Activated naive CD4-positive, alpha-beta T cell treated with anti-CD3 and anti-CD28 coated beads, Interleukin-2, amount 50 U/mL, for 16 hours (primary cell): ENCODE data around the gene IL22RA1.
A peak's percentile ranks its signal among the peaks of the same experiment; 100 is the strongest.

Source experiments
- DNase-seq: peaks from one replicate; pipeline ENCODE4 v3.0.0-alpha.2; 2020

Gene IL22RA1

DNA sequence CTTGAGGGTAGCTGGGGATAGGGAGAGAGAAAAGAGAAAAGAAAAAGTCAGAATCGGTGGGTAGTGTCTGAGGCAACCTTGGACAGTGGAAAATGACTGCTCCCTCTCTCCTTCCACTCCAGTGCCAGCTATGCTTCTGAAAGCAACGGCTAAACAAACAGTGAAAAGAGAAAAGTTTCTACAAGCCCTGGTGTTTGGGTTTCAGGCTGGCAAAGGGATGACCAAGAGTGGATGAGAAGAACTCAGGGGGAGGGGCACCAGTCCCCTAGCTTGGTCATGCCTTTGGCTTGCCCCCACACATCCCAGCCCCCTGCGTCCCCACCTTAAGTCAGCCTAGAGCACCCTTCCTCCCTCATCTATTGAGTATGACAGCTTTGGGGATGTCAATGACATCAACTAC, 8.6 kb downstream of the IL22RA1 start:
- no peak for DNase-seq

DNA sequence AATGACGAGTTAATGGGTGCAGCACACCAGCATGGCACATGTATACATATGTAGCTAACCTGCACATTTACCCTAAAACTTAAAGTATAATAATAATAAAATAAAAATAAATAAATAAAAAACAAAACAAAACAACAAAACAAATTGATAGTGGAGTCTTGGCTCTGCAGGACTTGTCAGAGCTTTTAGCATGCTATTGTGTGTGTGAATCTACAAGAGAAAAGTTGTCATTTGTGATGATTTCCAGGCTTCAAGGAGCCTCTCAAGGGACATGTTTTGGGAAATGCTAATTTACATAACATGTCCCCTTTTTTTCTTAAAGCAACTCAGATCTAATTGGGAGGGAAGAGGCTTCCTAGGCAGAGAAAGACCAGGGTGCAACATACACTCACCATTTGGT, 9.1 kb downstream of the IL22RA1 start:
- no peak for DNase-seq

DNA sequence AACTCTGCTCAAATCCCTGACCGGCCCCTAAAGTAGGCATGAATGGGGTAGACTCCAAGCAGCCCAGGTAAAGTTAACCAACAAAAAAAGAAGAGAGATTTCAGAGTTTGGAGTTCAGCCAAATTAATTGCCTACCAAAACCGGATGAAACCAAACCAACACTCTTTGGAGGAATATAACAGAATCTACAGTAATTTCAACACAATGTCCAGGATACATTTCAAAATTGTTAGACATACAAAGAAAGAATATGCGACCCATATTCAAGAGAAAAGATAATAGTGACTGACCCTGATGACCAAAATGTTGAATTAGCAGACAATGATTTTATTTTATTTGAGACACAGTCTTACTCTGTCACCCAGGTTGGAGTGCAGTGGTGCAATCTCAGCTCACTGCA, 12.6 kb downstream of the IL22RA1 start:
- no peak for DNase-seq

DNA sequence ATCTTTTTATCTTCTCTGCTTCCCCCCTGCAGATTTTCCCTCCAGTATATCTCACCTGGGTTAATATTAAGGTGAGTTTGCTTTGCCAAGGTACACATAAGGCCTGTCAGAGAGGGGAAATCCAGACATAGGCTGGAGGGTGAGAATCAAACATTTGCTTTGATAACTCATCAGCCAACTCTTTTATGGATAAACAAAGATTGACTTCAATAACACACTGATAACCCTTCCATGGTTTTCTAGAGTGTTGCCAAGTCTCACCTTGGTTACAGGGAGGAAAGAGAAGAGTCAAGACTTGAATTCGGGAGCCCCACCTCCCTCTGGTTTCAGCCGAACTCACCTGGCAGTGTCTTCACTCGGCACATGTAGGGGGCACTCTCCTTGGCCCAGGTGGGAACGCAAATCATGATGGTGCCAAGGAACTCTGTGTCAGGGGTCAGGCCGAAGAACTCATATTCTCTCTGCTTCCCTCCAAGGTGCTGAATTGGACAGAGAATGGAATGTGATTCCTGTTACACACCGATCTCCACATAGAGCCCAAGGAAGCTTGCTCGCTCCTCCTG, 15.1 kb downstream of the IL22RA1 start:
- DNase-seq: no peak

DNA sequence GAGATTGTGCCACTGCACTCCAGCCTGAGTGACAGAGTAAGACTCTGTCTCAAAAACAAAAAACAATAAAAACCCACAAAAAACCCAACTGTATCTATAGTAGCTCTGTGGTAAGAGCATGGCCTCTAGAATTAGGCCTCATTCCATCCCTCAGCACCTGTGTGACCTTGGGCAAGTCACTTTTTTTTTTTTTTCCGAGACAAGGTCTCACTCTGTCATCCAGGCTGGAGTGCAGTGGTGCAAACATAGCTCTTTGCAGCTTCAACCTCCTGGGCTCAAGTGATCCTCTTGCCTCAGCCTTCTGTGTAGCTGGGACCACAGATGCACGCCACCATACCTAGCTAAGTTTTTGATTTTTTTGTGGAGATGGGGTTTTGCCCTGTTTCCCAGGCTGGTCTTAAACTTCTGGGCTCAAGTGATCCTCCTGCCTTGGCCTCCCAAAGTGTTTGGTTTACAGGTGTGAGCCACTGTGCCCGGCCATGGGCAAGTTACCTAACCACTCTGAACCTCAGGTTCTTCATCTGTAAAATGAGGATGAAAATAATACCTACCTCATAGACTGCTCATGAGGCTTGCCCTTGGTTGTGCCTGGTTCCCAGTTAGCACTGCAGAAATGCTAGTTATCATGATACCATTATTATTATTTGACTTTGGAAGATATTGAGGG, 15.7 kb downstream of the IL22RA1 start:
- no peak for DNase-seq

DNA sequence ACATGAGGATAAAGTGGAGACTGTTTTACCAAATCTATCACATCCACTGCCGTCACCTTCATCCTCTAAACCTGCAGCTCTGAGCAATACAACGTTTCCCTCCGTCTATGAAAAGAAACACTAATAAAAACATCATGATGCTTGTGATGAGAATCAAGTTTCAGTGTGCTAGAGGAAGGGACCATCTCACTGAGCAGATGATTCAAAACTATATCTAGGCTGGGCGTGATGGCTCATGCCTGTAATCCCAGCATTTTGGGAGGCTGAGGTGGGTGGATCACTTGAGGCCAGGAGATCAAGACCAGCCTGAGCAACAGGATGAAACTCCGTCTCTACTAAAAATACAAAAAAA, 16.3 kb downstream of the IL22RA1 start:
- no peak for DNase-seq

DNA sequence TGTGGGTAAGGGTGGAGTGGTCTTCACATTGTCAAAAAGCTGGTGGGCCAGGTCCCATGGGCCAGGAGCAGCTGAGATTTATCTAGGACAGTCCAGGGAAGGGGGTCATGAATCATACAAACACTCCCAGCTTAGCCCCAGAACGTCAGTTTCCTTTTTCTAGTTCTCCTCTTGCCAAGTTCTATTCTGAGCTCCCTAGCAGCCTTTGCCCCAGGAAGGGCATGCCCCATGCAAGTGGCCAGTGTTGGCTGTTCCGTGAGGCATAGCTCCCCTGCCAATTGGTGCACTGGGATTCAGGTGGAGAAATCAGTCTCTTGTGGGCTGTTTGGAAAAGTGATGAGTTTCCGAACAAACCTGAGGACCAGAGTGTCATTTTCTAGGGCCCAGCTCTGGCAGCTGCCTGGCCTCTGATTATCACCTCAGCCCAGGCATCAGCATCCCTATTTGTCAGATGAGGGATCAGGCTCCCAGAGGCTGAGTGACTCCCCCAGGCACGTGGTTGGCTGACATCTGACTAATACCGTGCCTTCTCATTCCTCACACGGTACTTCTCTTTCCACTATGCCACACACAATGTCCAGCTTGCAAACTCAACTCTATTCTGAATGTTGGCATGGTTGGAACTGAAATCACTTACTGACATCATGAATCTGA, 16.8 kb downstream of the IL22RA1 start:
- DNase-seq: no peak

DNA sequence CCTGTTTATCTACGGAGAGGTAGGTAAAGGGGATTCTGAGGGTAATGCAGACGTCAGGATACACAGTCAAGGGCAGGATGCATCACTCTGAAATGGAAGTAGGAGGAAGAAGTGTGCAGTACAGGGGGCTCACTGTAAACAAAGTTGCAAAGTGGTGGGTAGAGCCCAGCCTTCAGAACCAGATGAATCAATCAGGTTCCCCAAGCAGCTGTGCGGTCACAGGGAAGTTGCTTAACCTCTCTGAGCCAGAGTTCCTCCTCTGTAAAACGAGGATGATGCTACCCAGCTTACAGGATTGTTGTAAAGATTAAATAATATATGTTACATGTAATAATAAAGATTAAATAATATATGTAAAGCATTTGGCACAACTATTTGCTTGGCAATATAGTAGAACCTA, 17.5 kb downstream of the IL22RA1 start:
- no peak for DNase-seq

DNA sequence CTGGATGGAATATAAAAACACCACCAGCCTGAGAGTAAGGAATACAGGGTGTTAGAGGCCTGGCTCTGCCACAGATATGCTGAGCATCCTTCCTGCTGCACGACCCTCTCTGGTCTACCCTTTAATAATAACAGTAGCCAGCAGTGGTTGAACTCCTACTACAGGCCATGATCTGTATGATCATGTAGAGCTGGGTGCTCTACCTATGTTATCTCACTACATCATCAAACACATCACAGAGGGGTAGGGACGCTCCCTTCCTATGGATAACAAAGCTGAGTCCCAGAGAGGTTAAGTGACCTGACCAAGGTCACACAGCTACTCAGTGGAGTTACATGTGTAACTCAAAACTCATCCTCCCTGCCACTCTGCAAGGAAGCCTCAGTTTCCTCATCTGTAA, 18.0 kb downstream of the IL22RA1 start:
- DNase-seq: no peak

DNA sequence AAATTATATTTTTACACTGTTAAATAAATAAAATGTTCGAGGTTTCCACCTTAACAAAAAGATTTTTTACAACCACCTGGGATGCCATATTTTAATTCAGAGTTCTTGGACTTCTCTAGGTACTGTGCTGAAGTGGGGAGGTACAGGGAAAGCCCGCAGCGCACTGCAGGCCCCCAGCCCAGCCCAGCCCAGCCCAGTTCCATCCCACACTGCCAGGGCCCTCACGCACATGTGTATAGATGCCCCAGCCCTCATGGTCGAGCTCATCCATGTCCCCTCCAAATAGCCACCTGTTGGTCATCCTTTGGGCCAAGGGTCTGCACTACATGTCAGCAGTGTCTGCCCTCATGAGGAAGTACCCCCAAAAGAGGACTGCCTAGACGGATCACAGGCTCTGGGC, 19.3 kb downstream of the IL22RA1 start:
- no peak for DNase-seq

DNA sequence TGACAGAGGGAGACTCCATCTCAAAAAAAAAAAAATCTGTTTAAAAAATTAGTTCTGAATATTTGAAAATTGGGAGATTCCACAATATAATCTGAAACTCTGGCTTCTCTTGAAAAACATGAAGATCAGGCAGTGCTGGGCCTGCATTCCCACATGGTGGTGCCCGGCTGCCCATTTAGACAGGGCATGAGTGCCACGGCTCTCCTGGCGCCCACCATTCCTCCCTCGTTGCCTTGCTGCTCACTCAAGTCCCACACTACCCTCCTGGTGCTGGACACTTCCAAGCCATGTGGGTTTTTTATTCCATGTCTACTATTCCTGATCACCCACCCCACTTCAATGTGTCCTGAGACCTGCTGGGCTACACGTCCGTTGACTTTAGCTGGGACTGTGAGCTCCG, 20.2 kb downstream of the IL22RA1 start:
- DNase-seq: no peak

DNA sequence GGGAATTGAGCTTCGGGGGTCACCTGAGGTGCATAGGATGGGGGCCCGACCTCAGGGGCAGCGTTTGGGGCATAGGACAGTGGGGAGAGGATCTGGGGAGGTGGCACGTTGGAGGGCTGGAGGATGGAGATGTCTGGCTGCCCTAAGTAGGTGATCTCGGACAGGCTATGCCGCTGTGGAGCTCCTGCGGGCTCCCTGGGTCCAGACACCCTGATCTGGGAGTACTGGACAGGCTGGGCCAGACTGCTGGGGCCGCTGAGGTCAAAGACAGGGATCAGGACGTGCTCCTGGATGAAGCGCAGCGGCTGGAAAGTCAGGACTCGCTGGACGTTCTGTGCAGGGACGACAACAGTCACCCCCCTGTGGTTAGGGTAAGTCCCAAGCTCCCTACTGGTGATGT, 21.5 kb downstream of the IL22RA1 start:
- DNase-seq: no peak

DNA sequence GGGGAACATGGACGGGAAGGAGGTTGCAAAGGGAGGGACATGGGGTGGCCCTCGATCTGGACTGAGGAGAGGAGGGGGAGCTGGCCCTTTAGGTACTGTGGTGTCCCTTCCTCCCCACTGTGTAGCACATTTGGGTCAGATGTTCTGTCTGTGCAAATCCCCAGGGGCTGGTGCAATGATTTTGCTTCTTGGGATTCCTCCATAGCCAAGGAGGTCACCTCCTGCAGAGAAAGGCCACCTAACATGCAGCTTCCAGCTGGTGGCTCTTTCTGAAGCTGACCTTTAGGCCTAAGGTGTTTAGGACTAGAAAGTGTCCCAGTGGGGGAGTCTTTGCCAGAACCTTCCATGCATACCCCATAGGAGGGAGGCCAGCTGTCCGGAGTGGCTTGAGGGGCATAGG, 22.0 kb downstream of the IL22RA1 start:
- no peak for DNase-seq

DNA sequence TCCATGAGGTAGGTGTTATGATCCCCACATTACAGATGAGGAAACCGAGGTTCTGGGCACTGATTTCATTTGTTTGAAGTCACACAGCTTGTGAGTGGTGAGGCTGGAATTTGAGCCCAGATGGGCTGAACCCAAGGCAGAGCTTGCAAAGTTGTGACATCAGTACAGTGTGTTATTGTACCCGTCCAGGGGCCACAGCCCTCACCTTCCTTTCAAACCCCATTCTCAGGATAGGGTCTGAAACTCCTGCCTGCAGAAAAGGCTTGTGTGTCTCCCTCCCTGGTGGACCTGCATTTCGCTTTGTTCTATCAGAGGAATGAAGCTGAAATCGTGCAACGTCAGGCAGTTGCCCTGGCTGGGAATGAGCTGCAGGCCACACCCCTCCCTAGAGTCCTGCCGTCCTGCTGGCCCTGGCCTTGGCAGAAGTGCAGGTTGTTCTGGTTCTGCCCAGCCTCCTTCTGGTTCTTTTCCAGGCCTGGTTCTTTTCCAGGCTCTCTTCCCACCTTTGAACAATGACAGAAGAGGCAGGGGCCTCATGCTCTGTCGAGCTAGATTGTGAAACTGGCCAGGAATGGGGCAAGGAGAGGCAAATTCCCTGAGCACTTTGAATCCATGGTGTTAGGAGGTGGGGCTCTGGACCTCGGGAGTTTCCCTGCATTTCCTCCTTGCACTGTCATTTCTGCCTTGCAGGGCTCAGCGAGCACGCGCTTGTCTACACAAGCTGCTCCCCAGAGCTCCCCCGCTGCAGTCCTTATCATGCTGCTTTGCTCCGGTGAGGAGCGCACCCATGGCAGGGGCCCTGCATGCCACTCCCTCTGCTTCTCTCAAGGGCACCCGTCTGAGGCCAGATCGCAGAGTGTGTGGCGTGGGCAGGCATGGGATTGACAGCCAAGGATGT, 22.8 kb downstream of the IL22RA1 start:
- no peak for DNase-seq

DNA sequence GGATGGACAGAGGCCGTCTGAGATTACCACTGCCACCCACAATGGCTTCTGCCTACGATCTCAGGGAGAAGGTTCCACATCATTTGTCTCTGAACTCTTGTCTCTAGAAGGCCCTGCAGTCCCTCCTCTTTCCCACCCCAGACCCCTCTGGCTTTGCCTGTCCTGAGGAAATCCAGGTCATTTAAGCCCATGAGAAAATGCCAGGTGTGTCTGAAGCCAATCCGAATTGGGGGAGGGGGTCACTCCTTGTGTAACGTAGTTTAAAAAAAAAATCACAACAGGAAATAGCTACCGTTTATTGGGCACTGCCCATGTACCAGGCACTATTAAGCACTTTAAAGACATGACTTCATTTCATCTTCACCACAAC, 23.5 kb downstream of the IL22RA1 start:
- DNase-seq: no peak

DNA sequence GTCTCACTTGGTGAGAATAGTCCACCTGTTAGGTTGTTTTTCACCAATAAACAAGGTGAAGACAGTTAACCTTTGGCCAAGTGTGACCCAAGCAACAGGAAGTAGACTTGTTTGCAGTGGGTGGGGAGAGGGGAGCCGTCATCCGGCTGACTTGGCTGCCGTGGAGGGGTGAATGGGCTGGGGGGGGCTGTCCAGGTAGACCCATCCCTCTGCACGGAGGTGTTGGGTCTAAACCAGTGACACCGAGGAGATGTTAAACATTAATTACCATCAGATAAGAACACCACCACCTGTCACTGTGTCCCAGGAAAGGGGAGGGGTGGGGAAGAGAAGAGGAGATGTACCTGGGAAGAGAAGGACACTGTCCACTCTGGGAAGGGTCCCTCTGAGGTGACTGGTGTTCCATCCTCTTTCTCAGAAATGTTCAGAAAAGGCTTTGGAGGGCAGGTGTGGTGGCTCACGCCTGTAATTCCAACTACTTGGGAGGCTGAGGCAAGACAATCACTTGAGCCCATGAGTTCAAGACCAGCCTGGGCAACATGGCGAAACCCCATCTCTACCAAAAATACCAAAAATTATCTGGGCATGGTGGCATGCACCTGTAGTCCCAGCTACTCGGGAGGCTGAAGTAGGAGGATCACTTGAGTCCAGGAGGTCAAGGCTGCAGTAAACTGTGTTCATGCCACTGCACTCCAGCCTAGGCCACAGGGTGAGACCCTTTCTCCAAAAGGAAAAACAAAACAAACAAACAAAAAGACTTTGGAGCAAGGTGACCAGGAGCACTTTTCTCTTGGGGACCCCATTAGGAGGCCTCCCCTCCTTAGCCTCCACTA, 24.3 kb downstream of the IL22RA1 start:
- DNase-seq: no peak

DNA sequence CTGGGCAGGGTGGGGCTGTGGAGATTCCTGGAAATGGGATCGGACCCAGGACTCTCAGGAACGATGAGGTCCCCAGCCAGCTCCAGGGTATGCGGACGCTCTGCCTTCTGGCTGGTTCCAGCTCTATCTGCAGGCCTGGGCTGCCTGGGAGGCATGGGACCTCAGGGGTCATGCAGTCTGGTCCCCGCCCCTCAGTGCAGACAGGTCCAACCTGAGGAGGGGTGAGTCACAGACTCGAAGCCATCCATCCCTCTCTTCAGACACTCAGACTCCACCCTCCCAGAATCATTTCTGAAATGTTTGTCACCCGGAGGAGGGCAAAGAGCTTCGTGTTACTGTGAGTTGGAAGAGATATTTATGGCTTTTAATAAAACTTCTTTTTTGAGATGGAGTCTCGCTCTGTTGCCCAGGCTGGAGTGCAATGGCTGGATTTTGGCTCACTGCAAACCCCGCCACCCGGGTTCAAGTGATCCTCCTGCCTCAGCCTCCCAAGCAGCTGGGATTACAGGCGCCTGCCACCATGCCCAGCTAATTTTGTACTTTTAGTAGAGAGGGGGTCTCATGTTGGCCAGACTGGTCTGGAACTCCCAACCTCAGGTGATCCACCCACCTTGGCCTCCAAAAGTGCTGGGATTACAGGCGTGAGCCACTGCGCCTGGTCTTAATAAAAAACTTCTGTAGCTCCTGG, 25.1 kb downstream of the IL22RA1 start:
- DNase-seq: no peak

DNA sequence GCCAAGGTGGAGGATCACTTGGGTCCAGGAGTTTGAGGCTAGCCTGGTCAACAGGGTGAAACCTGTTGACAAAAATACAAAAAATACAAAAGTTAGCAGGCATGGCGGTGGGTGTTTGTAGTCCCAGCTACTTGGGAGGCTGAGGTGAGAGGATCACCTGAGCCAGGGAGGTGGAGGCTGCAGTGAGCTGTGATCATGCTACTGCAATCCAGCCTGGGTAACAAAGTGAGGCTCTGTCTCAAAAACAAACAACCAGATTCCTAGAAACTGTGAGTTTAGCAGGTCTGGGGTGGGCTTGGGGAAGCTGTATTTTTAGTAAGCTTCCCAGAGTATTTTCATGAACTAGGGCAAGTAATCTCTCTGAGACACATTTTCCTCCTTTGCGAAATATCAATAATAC, 25.8 kb downstream of the IL22RA1 start:
- no peak for DNase-seq

DNA sequence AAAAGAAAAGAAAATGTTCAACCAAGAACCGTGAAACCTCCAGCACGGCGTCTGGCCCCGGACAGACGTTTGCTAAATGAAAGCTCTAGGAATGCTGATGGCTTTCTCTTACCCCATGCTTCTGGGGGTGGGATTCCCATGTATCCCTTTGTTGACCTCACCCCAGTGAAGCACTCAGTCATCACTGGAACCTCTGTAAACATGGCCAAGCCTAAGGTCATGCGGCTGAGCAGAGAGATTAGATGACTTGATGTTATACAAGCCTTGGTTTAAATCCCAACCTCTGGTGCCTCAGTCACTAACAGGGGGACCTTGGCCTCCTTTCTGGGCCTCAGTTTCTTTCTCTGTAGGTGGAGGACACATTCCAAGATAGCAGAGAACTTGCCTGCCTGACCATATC, 28.2 kb downstream of the IL22RA1 start:
- DNase-seq: no peak

DNA sequence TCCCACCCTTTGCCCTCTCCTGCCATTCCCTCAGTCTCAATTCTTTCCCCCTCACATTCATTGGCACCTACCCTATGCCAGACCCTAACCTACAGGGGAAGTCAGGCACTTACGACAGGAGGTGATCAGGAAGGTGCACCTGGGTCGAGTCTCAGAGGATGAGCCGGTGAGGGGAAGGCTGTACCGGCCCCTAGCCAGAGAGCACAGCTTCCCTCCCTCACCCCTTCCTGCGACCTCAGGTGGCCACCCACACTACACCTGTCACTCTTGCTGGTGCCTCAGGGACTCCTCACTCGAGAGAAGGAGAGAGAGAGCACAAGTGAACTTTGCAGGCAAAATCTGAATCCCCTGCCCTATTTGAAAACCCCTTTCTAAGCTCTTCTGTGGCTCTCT, 29.3 kb downstream of the IL22RA1 start:
- no peak for DNase-seq

DNA sequence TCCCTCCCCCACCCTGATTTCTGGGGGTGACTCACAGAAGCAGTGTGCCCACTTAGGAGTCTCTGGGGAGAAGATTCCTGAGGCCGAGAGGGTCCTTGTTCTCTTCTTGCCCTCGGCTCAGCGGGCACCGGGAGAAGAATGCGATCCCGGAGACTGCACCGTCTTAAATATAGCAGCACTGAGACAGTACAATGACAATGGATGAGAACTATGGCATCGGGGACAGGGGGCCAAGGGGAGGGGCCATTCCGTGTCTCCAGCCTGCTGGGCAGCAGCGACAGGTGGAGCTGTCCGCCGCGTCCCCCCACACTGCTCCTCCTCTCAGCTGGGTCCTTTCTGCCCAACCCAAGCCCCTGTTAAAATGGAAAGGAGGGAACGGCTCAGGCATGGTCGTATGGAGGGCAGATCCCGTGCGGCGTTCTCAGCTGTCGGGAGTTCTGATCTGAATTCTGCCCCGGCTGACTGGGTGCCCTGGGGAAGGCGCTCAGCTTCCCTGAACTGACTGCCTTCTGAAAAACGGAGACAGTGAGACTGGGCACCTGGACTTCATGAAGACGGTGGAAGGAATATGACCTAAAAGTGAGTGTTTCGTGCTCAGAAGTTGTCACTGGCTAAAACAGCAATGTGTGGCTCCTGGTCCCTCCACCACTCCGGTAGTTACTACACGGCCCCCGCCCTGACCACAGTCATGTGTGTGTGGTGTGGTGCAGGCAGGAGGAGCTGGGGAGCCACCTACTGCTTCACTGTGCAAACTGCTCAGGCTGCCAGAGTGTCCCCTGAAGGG, 30.8 kb downstream of the IL22RA1 start, which contains the start of gene MYOM3:
TSS of gene MYOM3 (minus strand) at position 140 of the 784 bp plus-strand sequence. CDS start 3,499 bp downstream, outside the sequence.
- DNase-seq: peak; percentile 33
